Stimulated activated CD4-positive, alpha-beta T cell treated with anti-CD3 and anti-CD28 coated beads, Interleukin-1b, Interleukin-23, amount 100 ng/mL, for 48 hours (primary cell): ENCODE measurements around the gene VPS52.
"Not testable (repeated sequence)": the region's sequence is repeated elsewhere in the genome, so short reads cannot be mapped to it uniquely, and the experiment has no call there.

ENCODE experiments used
- DNase-seq: peaks from one replicate; pipeline ENCODE4 v3.0.0-alpha.2; 2020

Gene VPS52

GRCh38 chr6:33304216-33304615, 32.5 kb upstream of the VPS52 start:
- no peak for DNase-seq

- DNase-seq = no peak
These were observed 30.2 kb upstream of the VPS52 start for GRCh38 chr6:33301877-33302276.

- peak; percentile 94 for DNase-seq
These were observed 27.7 kb upstream of the VPS52 start for GRCh38 chr6:33299237-33299944.

- DNase-seq = peak; percentile 47
These were observed 27.1 kb upstream of the VPS52 start, which contains the start of gene RGL2 for GRCh38 chr6:33298773-33299236. Gene RGL2 (minus strand): TSS chr6:33298942. CDS start chr6:33298610, 332 bp downstream.

GRCh38 chr6:33297956-33298772, 26.5 kb upstream of the VPS52 start:
- peak; percentile 69 for DNase-seq

- DNase-seq = no peak
These were observed 25.8 kb upstream of the VPS52 start for GRCh38 chr6:33297406-33297955.

- no peak for DNase-seq
These were observed 25.2 kb upstream of the VPS52 start for GRCh38 chr6:33296797-33297405.

GRCh38 chr6:33295621-33296369, 24.1 kb upstream of the VPS52 start:
- no peak for DNase-seq

GRCh38 chr6:33294086-33294823, 22.6 kb upstream of the VPS52 start:
- DNase-seq = no peak

- no peak for DNase-seq
These were observed 21.5 kb upstream of the VPS52 start for GRCh38 chr6:33292996-33293682.

- DNase-seq = no peak
These were observed 18.8 kb upstream of the VPS52 start for GRCh38 chr6:33290459-33290858.

GRCh38 chr6:33289784-33290315, 18.2 kb upstream of the VPS52 start:
- DNase-seq = no peak

- peak; percentile 84 for DNase-seq
These were observed 17.5 kb upstream of the VPS52 start, which contains the start of the genes PFDN6 and WDR46 for GRCh38 chr6:33288921-33289783. Gene PFDN6 (plus strand): TSS chr6:33289601. CDS start chr6:33289857, 256 bp downstream. Gene WDR46 (minus strand): TSS chr6:33289239. CDS start chr6:33289170, 69 bp downstream.

- no peak for DNase-seq
These were observed 16.7 kb upstream of the VPS52 start for GRCh38 chr6:33288141-33288920.

- no peak for DNase-seq
These were observed 15.6 kb upstream of the VPS52 start for GRCh38 chr6:33286946-33287914.

GRCh38 chr6:33285214-33285613, 13.5 kb upstream of the VPS52 start:
- not testable (repeated sequence) for DNase-seq

GRCh38 chr6:33280539-33280938, 8.9 kb upstream of the VPS52 start:
- DNase-seq = no peak
